ENCODE measurements around the gene NAMPT.

GRCh38 chr7:106246902-106247711 lies 37.7 kb downstream of the NAMPT start:
- TF ChIP-seq CTCF (IDR thresholded peaks at IDR 0.05) (no peak), POLR2A (IDR thresholded peaks at IDR 0.05) (no peak)

Measured in suprapubic skin (tissue), 3 donors.